ENCODE data around the gene ZNF197. TPM values are rescaled to one million over a fixed set of nuclear protein-coding genes. Genes with fewer than 3 reads are reported as not detected.
"Not testable (repeated sequence)": the region's sequence is repeated elsewhere in the genome, so short reads cannot be mapped to it uniquely, and the experiment has no call there.

Gene ZNF197
- total RNA-seq (2014; rRNA removed; shearing (Covaris generic); ENCODE audit: low replicate concordance): 3.0 and 3.8 TPM in 2 replicates

DNA sequence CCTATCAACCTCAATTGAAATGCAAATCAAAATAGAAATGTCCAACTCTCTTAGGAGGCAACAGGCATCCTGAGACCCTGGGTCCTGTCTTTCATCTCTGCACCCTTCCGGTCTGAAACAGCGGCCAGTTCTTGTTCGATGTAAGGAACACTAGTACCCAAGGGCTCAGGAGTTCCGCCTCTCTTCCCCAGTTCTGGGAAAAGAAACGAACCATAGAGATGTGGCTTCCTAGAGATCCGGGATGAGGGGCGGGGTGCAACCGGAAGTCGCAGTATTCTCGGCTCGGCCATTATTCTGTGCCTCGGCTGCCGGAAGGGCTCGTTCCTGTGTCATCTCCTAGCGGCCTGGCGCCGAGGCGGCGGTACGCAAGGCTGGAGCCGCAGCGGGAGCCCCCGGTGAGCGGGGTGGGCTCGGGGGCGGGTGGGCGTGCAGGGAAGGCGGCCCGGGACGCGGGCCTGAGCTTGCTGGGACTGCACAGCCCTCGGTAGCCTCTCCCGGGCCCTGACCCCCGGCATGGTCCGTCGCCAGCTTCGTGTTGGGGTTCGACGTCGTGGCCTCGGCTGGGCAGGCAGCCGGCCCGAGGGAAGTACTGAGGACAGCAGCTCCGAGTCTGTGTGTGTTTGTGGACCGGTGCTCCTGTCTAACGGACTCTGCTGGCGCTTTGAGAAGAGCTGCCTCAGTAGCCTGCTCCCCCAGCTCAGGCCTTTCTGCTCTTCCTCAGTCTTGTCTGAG, at the start of gene ZNF197:
TSS of gene ZNF197 (plus strand) at position 288 of the 732 bp plus-strand sequence. CDS start 4,119 bp downstream, outside the sequence.
- DNase-seq (ENCODE audit: low read depth): peak; percentile 73

DNA sequence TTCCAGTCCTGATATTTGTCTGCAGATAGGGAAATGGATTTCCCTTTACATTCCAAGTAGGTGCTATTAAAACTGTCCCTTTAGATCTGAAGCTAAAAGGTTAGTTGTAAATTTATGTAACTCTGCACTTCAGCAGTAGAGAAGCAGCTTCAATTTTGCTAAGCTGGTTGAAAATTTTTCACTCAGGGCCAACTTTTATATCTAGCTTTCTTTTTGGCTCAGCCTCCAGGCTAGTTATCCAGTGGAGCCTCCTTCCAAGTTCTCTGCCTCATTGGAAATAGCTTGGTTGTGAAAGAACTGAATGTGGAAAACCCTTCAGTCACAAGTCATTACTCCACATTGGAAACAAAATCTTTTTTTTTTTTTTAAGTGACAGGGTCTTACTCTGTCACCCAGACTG, 48.2 kb upstream of the ZNF197 start:
- DNase-seq (ENCODE audit: low read depth): no peak
- in situ Hi-C loops (cut with HindIII; ENCODE audit: low pct_unique_long_range_greater_than_20kb, low sequenced_read_pairs): no loop called here

More for the DNA sequence above, at the start of gene ZNF197:
- in situ Hi-C loops (cut with HindIII; ENCODE audit: low pct_unique_long_range_greater_than_20kb, low sequenced_read_pairs): no loop called here

DNA sequence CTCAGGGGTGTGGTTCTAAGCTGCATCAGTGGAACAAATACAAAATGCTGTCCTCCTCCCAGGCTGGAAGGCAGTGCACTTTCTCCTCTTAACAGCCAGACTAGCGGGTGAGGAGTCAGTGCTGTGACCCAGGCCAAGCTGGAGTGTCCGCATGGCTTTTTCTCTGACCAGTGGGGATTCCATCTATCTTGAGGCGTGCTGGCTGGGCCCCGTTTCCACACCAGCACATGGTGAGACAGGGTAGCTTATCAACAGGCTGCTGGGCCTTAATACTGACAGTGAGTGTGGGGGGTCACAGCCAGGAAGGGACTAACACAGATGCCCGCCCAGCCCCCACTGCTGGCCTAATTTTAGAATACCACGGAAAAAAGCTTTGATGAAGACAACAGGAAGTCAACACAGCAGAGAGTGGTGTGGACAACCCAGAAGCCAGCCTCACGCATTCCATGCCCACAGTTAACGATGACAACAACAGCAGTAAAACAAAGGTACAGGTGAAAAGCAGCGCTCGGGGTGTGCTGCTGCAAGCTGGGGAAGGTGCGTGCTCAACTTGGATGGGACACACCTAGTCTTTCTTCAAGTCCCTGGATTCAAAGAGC, 47.4 kb upstream of the ZNF197 start:
- DNase-seq (ENCODE audit: low read depth); in situ Hi-C loops (cut with HindIII; ENCODE audit: low pct_unique_long_range_greater_than_20kb, low sequenced_read_pairs): not testable (repeated sequence)

DNA sequence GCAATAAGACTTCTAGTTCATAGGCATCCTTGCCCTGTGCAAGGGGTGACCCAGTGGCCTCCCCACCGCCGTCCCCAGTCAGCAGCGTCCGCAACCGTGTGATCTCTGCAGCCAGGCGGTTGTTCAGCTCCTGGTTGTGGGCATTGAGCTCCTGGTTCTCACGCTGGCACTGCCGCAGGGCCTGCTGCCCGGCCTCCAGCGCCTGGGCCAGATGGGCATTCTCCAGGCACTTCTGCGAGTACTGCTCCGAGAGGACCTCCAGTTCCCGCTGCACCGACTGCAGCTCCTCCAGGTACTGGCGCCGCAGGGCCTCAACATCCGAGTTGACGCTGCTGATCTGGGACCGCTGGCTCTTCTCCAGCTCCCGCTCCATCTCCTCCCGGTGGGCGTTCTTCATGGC, 46.5 kb upstream of the ZNF197 start:
- in situ Hi-C loops (cut with HindIII; ENCODE audit: low pct_unique_long_range_greater_than_20kb, low sequenced_read_pairs); DNase-seq (ENCODE audit: low read depth): not testable (repeated sequence)

DNA sequence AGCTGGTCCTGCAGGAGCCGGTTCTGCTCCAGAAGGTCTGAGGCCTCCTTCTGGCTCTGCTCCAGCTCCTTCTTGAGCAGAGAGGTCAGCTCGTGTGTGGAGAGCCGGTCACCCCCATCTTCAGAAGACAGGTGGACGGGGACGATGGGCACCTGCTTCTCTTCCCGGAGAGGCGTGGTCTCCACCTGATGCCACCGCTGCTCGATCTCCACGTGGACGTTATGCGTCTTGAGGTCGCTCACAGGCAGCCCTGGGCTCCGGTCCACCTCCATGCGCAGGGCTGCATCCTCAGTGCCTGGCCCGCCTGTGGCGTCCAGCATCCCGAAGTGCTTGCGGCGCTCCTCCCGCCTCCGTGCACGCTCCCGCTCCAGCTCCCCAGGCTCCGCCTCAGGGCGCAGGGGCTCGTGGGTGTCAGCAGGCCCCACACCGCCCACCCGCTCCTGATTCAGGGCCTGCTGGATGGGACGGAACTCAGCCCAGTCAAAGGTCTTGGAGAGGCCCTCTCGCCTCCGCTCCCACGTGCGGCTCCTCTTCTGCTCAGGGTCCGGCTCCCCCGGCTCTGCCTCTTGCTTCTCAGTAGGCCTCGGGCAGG, 45.8 kb upstream of the ZNF197 start:
- in situ Hi-C loops (cut with HindIII; ENCODE audit: low pct_unique_long_range_greater_than_20kb, low sequenced_read_pairs); DNase-seq (ENCODE audit: low read depth): not testable (repeated sequence)

DNA sequence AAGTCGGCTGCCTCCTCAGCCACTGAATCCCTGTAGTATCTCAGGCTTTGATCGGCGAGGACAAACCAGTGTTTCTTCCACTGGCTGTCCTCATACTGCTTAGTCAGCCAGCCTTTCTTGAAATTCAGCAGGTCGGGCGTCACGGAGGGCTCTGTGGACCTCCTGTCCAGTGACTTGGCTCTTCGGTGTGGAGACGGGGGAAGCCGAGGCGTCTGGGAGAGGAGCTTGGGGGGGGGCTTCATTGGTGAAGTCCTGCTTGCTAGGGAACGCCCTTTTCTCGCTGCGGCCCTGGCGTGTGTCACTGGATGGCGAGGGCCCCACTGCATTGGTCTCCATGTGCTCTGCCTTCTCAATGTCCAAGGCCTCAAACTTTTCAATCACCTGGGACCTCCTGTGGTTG, 45.1 kb upstream of the ZNF197 start:
- DNase-seq (ENCODE audit: low read depth); in situ Hi-C loops (cut with HindIII; ENCODE audit: low pct_unique_long_range_greater_than_20kb, low sequenced_read_pairs): not testable (repeated sequence)

DNA sequence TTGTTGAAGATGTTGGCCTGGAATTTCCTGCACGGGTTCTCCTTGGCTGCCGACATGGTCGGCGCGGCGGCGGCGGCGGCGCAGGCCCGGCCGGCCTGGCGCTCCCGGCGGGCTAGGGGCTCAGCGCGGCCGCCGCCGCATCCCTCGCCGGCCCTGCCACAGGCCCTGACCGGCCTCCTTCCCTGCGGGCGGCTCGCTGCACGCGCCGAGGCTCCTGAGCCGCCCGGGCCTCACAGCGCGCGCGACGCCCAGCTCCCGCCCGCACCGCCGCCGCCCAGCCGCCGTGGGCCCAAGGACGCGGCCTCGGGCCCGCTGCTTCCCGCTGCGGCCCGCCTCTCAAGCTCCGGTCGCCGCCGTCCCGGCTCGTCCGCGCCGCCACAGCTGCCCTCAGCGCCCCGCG, 43.9 kb upstream of the ZNF197 start:
- in situ Hi-C loops (cut with HindIII; ENCODE audit: low pct_unique_long_range_greater_than_20kb, low sequenced_read_pairs); DNase-seq (ENCODE audit: low read depth): not testable (repeated sequence)

DNA sequence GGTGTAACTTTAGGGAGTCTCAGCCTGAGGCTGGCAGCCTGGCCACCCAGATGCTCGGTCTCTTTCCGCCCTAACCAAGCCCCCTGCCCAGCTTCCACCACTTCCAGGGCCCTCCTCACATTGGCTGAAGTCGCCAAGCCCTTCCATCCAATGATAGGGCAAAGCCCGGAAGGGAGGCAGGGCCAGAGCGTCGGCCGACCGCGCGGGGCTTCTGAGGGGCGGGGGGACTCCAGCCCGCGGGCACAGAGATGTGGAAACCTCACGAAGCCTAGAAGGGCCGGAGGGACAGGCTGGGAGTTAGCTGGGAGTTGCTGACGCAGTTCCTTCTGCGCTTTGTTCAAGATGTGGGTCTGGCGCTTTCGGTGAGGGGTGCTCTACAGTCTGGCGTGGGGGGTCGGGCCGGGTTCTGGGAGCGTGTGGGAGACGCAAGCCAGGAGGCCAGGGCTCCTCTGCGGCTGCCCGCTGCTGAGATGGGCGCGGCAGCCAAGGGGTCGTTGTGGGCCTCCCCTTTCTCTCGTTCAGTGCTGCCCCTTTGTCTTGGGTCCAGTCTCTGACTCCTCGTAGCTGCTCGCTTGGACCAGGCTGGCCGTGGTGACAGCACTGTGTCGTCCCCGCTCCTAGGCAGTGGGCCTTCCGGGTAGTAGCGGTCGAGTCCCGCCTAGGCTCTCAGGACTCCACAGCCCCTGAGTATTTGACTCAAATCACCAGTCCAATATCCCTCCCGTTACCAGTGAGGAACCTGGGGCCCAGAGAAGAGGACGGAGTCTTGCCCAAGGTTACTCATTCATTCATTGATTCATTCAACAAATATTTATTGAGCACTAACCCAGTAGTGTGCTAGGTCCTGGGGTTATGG, 40.0 kb upstream of the ZNF197 start, which contains the start of gene ZNF660:
TSS of gene ZNF660 (plus strand) at position 319 of the 856 bp plus-strand sequence. CDS start 9,230 bp downstream, outside the sequence.
- in situ Hi-C loops (cut with HindIII; ENCODE audit: low pct_unique_long_range_greater_than_20kb, low sequenced_read_pairs): no loop called here
- DNase-seq (ENCODE audit: low read depth): no peak

DNA sequence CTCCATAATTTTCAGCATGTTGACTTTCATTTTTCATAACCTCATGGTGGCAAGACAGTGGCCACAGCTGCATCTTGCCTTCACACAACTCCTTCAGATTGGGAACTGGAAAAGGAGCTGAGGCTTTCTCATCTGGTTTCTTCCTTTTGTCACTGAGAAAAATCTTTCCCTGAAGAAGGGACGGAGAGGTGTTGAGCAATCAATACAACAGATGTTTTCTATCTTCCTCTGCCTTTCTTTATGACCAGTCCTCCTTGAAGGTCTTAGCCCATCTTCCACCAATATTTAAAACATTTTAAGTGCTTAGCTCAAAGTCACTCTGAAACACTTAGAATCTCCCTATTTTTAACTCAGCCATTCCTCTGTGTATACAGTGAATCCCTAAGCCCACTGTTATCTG, 28.2 kb upstream of the ZNF197 start:
- in situ Hi-C loops (cut with HindIII; ENCODE audit: low pct_unique_long_range_greater_than_20kb, low sequenced_read_pairs): no loop called here
- no peak for DNase-seq (ENCODE audit: low read depth)

DNA sequence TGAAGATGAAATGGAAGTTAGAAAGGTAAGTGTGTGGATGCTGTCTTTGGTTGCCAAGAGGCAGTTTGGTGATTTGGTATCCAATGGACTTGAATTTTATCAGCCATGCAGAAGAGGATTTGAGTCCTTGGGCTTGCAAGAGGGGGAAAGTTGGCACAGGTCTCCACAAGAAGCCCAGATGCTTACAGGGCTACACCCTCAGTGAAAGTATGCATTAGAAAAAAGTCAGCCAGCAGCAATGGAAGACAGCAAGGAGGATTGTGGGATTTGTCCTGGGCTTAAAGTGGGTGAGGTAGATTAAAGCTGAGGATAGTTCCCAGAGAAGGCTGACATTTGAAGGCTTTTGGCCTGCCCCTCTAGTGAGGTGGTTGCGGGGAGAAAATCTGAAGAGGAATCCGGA, 23.1 kb upstream of the ZNF197 start:
- in situ Hi-C loops (cut with HindIII; ENCODE audit: low pct_unique_long_range_greater_than_20kb, low sequenced_read_pairs): no loop called here

DNA sequence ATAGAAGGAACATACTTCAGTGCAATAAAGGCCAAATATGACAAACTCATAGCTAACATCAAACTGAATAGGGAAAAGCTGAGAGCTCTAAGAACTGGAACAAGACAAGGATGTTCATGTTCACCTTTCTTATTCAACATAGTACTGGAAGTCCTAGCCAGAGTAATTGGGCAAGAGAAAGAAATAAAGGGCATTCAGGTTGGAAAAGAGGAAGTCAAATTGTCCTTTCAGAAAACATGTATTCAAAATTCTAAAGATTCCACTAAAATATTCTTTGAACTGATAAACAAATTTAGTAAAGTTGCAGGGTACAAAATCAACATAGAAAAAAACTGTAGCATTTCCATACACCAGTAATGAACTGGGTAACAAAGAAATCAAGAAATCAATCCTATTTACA, 12.2 kb upstream of the ZNF197 start:
- no peak for DNase-seq (ENCODE audit: low read depth)
- in situ Hi-C loops (cut with HindIII; ENCODE audit: low pct_unique_long_range_greater_than_20kb, low sequenced_read_pairs): no loop called here

More for the DNA sequence above, 23.1 kb upstream of the ZNF197 start:
- DNase-seq (ENCODE audit: low read depth): no peak

DNA sequence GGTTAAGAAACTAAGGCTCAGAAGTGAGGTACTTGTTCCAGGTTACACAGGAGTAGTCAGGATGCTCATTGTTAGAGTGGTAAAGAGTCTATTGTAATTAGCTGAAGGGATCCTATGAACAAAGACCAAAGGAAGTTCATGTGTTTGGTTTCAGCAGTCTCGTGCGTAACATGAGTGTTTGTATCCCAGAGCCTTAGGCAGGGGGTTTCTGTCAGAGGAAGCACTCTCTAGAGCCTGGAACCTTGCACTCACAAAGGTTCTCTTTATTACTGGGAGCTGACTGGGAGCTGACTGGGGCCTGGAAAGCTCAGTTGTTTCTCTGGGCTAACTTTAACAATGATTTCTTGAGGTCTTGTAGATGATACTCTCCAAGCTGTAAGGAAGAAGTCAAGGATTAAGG, 3.9 kb downstream of the ZNF197 start:
- no peak for DNase-seq (ENCODE audit: low read depth)
- in situ Hi-C loops (cut with HindIII; ENCODE audit: low pct_unique_long_range_greater_than_20kb, low sequenced_read_pairs): no loop called here

DNA sequence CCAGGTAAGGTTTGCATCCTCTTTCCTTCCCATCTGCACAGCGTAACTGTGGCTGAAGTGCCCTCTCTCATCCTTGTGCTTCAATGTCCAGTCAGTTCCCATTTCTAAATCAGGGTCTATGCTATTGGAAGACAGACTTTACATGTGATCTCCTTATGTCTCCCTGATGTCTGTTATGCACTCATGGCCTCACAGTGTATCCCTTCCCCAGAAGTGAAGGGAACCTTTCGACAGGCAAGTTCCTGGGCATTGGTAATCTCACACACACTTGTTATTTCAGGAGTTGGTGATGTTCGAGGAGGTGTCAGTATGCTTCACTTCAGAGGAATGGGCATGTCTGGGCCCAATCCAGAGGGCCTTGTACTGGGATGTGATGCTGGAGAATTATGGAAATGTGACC, 7.4 kb downstream of the ZNF197 start:
- no peak for DNase-seq (ENCODE audit: low read depth)
- in situ Hi-C loops (cut with HindIII; ENCODE audit: low pct_unique_long_range_greater_than_20kb, low sequenced_read_pairs): no loop called here

DNA sequence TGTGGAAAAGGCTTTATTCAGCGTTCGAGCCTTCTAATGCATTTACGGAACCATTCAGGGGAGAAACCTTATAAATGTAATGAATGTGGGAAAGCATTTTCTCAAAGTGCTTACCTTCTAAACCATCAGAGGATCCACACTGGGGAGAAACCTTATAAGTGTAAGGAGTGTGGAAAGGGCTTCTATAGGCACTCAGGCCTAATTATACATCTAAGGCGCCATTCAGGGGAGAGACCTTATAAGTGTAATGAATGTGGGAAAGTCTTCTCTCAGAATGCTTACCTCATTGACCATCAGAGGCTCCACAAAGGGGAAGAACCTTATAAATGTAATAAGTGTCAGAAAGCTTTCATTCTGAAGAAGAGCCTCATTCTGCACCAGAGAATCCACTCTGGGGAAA, 17.5 kb downstream of the ZNF197 start:
- DNase-seq (ENCODE audit: low read depth): no peak
- in situ Hi-C loops (cut with HindIII; ENCODE audit: low pct_unique_long_range_greater_than_20kb, low sequenced_read_pairs): no loop called here

DNA sequence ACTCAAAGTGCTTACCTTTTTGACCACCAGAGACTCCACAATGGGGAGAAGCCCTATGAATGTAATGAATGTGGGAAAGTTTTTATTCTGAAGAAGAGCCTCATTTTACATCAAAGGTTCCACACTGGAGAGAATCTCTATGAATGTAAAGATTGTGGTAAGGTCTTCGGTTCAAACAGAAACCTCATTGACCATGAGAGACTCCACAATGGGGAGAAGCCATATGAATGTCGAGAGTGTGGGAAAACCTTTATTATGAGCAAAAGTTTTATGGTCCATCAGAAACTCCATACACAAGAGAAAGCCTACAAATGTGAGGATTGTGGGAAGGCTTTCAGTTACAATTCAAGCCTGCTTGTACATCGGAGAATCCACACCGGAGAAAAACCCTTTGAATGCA, 18.2 kb downstream of the ZNF197 start:
- in situ Hi-C loops (cut with HindIII; ENCODE audit: low pct_unique_long_range_greater_than_20kb, low sequenced_read_pairs): no loop called here
- DNase-seq (ENCODE audit: low read depth): no peak

DNA sequence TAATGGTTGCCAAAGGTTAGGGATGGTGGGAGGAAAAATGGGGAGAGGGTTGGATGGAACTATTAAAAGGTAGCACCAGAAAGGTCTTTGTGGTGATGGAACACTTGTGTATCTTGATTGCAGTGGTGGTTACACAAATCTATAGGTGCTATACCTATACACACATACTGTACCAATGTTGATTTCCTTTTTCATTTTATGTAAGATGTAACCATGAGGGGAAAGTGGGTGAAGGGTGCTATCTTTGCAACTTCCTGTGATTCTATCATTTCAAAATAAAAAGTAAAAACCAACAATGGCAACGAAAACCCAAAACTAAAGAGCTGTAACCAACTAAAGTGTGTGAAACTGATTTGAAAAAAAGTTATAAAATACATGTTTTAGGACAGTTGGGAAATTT, 22.9 kb downstream of the ZNF197 start:
- DNase-seq (ENCODE audit: low read depth): no peak
- in situ Hi-C loops (cut with HindIII; ENCODE audit: low pct_unique_long_range_greater_than_20kb, low sequenced_read_pairs): no loop called here

DNA sequence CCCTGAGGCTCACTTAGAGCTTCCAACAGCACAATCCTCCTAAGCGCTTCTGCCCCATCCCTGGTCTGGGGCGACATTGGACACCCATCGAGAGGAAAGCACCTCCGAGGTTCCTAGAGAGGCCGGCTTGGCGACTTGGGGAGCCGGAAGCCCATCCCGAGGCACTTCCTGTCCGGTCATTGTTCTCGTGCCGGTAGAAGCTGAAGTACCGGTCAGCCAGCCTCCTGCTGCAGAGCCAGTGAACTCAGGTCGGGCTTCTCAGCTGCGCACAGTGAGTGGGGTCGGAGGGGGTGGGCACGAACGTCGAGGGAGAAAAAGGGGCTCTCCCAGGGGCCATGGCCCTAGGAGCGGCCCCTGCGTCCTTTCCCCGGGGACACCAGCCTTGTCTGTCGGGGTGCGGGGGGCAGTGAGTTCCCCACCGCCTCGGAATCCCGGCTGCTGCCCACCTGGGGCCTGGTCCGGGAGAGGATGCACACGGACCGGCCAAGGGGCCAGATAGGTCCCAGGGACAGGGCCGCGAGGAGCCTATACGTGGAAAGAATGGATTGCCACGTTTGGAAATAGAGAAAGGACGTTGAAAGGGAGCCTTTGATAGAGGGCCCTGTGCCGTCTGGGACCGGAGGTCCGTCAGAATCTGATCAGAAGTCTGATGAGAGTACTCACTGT, 23.9 kb downstream of the ZNF197 start, which contains the start of gene ZNF35:
TSS of gene ZNF35 (plus strand) at position 169 of the 666 bp plus-strand sequence. CDS start 2,336 bp downstream, outside the sequence.
- in situ Hi-C loops (cut with HindIII; ENCODE audit: low pct_unique_long_range_greater_than_20kb, low sequenced_read_pairs): no loop called here
- DNase-seq (ENCODE audit: low read depth): peak; percentile 68

DNA sequence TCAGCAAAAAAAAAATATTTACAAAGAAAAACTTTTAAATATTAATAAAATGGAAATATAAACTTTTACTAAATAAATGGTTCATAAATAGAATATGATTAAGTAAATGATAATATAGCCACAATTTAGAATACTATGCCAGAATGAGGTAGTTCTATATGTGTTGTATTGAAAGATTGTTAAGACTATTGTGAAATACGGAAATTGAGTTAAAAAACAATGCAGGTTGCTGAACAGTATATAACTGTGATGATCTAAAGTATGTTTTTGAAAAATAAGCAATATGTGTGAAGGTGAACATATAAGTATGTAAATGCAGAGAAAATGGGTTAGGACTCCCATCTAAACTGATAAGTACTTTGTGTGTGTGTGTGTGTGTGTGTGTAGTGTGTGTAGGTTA, 24.9 kb downstream of the ZNF197 start:
- in situ Hi-C loops (cut with HindIII; ENCODE audit: low pct_unique_long_range_greater_than_20kb, low sequenced_read_pairs): no loop called here
- DNase-seq (ENCODE audit: low read depth): no peak

All from Caki2 (cell line).